GM18511 (cell line): ENCODE results near the gene CFAP100.

Experiments
- ATAC-seq: cut with Tn5 transposase; IDR thresholded peaks from one replicate; pipeline ENCODE4 v1.9.1; 2021; ENCODE audit warnings: mild to moderate bottlenecking, moderate library complexity; ENCODE audit not compliant: unreplicated experiment

CFAP100 gene

DNA sequence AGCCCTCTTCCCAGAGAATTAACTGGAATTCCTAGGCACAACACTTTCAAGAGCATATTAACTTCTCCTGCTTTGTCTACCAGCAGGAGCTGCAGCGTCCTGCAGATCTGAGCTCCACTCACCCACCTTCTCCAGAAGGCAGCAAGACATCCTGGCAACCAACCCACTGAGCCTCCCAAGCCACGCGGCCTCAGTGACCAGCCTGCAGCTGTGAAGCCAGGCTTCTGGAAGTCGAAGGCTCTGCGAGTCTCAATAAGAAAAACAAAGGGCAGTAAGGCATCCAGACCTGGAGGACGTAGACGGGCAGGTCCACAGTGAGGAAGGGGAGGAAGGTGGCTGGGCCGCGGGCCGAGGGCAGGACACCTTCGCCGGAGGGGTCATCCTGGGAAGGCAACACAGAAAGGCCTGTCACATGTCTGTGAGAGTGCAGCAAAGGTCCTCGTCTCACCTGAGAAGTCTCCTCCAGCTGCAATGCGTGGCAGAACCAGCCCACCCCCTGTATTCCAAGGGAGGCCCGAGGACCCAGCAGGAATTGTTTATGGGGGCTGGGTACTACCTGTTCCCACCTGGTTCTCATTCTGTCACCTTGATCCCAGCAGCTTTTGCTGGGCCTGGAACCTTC is 44.7 kb downstream of the CFAP100 start:
- no peak for ATAC-seq

DNA sequence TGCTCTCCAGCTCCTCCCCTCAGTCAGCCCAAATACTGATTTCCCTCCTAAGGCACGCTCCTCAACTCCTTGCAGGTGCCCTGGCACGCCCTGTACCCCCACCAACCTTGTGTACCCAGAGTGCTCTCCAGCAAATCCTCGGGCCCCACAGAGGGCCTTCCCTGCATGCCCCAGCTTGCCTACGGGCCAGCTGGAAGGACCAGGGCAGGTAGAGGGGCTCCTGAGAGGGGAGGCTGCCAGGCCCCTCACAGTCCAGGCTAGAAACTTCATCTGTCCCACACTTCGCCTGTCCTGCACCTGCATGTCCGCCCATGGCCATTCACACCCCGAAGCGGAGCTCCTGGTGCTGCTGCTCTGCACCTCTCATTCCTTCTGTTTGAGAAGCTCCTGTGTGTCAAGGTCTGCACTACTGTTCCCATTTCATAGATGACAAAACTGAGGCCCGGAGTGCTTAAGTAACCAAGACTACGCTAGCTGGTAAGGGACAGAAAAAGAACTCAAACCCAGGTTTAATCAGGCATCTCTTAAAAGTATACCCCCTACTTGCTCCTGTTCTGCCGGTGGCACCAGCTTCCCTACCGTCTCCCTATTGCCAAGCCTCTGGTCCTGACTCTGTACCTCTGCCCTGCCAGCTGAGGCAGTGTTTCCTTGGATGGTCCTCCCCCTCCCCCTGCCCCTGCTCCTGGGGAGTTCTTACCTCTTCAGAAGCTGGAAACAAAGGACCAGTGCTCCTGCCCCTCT is 45.4 kb downstream of the CFAP100 start:
- no peak for ATAC-seq

DNA sequence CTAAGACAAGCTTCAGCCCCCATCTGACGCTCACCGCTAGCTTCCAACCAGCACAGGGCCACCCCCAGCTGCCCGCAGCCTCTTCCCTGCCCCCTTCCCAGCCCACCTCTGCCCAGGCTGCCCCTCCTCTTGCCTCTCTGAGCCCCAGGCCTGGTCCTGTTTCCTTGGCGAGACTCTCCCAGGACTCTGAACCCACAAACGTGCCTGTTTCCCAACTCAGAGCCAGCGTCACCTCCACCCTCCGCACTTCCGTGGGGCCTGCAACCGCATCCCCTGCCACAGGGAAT is 45.9 kb downstream of the CFAP100 start:
- ATAC-seq, result no peak

DNA sequence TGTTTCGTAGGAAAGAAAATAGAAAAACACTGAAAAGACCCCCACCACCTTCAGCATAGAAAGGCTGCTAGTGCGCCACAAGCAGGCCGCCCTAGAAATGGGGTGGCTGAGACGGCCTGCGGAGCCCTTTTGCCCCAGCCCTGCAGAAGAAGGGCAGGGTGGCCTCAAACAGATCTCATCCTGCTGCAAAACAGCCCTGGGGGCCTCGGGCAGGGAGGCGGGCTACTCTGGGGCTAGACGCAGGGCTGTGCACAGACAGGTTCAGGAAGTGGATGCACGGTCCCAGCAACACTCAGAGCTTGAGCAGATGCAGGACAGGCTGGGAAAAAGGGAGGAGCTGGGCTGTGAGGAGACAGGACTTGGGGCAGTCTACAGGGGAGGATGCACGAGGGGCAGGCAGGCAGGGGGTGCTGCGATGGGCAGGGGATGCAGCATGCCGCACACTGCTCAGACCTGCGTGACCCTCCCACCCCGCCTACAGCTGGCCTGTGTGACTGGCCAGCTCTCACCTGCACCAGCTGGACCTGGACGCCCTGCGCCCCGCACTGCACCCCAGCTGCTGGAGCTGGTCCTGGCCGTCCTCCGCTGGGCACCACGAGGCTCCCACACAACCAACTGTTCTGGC is 46.7 kb downstream of the CFAP100 start:
- ATAC-seq, result no peak

DNA sequence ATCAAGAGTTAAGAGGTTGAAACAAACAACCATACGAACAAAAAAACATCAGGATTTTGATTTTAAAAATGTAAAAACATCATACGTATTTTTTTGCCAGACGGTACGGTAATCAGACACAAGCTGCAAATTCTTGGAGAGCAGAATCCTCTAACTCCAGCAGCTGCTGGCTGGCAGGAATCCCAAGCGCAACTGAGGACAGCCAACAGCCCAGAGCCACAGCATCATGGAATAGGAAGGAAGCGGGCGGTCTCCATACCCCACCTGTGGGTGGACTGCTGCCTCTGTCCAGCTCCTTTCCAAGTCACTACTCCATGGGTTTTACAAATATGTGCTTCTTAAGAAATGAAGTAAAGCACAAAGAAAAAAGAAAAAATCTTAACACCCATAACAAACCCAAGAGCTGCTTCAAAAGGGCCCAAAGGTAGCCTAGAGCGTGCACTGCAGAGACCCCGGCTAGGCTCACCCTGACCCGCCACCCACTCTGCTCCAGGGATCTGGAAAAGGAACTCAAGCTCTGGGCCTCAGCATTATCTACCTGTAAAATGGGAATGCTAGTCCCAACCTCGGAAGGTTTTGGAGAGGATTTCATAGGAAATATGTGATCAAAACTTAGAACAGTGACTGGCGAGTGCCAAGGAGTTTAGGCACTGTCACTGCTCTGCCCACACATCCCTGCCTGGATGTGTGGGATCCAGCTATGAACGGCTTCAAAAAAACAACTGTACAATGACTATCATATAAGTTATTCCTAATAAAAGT is 47.6 kb downstream of the CFAP100 start:
- no peak for ATAC-seq

DNA sequence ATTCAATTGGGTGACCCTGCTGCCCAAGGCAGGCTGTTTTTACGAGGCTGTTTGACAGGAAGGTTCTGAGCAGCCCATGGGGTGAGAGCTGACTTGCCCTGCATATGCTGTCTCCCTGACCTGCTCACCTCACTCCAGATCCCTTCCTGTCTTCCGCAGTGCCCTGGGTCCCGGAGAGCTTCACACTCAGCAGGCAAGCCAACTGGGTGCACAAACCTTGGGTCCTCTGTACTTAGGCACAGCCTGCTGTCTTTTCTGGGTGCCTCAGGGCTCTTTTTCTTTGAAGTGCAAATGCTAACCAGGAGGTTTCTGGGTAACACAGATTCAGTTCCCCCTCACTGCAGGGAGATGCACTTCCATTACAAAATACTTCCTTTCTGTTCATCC is 48.1 kb downstream of the CFAP100 start:
- no peak for ATAC-seq

DNA sequence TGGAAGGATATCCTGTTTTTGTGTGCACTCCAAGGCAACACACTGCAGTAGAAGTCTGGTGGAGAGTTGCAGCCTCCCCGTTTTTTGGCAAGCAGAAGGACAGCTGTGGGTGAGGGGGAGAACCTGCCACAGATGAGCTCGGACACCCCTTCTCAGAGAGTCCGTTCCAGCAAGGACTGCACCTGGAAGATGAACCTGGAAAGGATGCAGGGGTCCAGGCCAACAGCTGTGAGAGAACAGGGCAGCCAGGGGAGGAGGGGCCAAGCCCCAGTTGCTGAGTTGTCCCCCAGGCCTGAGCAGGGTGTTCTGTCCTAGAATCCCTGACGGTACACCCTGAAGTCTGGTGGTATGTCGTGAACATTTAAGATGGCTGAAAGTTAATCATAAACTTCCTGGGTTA is 50.8 kb downstream of the CFAP100 start:
- ATAC-seq, result no peak

DNA sequence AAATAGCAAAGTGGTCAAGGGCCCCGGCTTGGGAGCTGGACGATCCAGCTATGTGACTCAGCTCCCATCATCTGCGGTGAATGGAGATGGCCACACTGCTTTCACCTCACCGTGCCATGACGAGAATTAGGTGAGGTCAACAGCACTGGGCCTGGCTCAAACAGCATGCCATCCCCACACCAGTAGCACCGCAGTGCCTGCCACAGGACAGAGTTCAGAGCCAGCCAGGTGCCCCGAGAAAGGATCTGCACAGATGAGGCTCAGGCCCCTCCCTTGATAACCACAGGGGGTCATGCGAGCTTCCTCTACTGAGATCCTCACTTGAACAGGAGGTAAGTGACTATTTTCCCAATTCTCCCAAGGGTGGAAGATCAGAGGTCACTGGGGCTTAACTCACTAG is 51.6 kb downstream of the CFAP100 start:
- no peak for ATAC-seq

DNA sequence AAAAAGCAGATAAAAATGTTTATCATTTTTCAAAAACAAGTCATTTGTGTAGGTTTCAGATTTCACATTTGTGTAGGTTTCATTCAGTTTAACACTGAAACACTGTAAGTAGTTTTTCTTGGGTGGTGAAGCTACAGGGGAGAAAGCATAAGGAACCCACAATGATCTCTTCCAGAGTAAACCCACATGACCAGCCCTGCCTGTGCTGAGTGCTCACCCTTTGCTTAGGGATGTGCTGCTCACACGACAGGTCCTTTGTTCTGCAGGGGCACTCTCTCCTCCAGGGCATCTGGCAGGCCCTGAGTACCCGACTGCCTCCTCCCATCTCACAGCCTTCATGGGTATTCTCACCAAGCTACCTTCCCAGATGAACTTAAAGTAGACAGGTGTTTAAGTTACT is 52.1 kb downstream of the CFAP100 start:
- no peak for ATAC-seq

DNA sequence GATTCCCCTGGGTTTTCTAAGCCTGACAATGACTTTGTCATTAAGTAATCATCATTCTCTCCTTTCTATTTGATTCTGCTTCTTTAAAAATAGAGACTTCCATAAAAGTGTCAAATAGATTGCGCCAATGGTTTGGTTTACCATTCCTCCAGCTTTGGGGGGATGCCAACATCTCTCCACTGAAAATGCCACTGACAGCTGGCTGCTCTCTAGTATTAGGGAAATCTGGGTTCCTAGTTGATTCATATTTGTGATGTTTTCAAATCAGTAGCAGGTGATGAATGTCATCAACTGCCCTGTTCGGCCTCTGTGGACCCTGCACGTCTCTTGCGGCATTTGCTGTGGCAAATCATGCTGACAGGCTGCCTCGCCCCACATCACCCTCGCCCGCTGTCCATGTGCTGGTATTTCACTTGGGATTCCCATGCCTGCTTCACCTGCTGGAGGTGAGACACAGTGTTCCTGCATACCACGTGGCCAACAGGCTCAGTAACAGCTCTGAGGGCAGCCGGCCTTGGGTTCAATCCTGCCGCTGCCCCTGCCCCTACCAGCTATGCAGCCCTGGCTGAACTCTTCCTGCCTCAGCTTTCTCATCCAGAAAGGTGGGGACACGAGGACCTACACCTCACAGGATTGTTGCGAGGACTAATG is 52.9 kb downstream of the CFAP100 start:
- ATAC-seq, result no peak

DNA sequence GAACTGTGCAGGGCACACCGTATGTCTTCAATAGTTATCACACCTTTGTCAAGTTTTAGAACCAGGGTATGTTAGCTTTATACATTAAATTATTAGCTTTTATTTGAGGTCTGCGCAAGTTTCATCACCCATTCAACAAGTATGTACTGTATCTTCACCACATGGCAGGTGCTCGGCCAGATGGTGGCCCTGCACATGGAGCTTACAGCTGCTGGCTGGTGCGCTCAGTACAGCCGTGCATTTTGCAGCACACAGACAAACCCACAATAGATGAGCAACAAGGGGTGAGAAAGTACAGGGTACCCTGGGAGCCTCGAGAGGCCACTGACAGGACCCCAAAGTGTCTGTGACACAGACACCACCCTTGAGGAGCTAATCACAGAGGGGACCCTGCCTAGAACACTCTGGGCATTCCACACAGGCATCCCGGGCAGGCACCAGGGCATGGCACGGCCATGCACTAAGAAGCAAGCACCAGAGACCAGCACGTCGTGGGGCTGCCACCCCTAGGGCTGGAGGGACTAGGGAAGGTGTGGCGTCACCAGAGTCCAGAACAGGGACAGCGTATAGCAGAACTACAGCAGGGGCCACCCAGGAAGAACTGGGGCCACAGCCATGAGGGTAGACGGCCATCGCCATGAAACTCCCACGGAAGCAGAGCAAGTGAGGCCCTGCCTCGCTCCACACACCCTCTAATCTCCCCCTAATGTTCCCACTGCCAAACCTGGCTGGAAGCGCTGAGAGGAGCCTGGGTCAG is 53.6 kb downstream of the CFAP100 start:
- no peak for ATAC-seq

DNA sequence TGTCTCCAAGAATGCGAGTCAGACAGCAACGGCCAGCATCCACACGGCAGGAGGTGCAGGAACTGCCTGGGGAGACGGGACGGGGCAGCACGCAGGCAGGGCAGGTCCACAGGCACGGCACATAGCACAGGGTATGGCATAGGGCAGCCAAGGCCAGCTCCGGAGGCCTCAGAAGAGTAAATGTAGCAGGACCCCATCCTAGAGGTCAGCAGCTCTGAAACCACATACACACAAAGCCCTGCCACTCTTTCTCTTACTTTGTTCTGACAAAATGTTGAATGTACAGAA is 54.1 kb downstream of the CFAP100 start:
- no peak for ATAC-seq

DNA sequence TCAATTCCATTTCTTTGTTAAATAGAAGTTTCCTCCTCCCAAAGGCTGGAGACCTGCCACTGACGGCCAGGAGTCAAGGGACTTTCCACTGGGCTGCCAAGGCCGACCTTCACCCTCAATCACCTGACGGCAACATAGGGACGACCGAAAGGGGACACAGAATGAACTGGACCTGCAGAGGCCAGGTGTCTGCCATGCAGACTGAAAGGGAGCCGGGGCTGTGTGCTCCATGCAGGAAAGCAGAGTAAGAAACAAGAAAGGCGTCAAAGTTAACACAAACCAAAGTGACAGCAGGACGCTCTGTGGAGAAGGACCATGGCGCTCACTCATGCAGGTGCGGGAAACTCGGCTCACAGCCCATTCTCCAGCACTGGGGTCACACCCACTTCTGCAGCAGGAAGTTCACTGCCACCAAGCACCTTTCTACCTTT is 54.9 kb downstream of the CFAP100 start:
- no peak for ATAC-seq

DNA sequence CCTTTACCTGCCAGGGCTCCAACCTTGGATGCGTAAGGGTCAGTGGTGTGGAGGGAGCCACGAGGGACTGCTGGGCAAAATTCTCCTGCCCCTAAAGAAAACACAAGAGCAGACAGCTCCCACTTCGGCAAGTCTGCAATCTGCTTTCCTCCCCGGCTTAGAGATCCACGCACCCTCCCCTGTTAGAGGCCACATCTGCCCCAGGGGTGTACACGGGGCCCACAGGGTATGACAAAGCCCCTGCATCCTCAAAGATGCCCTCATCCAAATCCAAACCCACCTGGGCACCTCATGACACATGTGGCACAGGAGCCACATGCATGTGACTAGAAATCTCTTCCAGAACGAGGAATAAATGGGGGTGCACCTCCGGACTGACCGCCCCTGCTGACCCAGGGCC is 55.5 kb downstream of the CFAP100 start:
- ATAC-seq, result no peak

DNA sequence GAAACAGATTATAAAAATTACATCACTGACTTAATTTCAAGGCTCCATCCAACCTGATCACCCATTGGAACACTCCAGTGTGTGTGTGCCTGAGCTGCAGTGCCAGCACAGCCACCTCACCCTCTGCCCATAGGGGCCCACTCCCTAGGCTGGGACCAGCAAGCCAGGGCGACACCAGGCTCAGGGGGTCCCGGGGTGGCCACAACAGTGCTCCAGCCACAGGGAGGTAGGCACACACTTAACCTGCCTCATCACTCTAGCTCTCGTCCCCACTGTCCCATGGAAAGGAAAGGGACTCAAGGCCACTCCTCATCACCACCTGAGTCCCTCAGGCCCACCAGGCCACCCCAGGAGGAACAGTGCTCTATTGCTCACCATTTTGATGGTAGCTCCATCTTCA is 56.0 kb downstream of the CFAP100 start:
- no peak for ATAC-seq

DNA sequence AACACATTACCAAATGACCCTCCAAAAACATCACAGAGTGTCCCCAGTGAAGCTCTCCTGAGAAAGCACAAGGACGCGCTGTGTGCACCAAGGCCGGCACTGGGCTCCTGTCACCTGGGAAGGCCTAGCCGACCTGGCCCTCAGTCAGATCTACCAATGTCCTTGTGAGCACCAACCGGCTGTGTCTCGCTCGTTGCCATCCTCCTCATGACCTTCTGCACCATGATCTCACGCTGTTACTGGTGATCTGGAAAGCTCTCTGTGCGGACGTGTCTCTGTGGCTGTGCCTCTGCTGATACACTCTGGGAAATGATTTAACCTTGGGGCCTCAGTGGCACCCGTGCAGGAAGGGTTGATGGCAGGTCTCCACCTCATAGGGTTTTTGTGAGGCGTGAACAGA is 56.8 kb downstream of the CFAP100 start:
- ATAC-seq, result no peak

DNA sequence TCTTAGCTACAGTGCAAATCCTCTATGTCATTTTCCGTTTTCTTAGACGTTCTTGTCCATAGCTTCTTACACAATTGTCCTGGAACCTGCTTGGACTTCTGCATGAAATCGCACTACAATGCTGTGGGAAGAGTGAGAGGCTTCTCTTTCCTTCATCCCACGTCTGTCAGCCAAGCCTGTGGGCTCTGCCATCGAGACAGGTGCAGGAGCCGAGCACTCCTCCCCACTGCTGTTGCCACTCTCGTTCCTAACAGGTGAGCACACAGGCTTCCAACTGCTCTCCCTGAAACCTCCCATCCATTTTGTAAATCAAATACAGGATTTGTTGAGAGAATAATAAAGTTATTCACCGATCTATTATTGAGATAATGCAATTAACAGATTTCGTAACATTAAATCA is 57.5 kb downstream of the CFAP100 start:
- ATAC-seq, result no peak

DNA sequence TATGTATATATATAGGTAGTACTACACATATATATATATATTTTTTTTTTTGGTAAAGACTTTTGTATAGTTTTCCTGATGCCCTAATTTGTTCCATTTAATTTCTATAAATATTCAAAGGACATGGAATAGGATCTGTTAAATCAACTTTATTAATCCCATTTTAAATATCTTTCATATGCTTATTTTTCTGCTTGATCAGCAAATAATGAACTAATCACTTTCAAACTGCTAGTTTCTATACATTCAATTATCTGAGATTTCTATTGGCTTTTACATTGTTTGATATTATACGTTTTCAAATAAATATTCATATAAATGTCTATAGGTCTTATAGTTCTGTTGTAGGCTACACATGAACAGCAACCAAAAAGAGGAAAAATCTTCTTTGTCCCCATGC is 59.3 kb downstream of the CFAP100 start:
- ATAC-seq, result no peak

DNA sequence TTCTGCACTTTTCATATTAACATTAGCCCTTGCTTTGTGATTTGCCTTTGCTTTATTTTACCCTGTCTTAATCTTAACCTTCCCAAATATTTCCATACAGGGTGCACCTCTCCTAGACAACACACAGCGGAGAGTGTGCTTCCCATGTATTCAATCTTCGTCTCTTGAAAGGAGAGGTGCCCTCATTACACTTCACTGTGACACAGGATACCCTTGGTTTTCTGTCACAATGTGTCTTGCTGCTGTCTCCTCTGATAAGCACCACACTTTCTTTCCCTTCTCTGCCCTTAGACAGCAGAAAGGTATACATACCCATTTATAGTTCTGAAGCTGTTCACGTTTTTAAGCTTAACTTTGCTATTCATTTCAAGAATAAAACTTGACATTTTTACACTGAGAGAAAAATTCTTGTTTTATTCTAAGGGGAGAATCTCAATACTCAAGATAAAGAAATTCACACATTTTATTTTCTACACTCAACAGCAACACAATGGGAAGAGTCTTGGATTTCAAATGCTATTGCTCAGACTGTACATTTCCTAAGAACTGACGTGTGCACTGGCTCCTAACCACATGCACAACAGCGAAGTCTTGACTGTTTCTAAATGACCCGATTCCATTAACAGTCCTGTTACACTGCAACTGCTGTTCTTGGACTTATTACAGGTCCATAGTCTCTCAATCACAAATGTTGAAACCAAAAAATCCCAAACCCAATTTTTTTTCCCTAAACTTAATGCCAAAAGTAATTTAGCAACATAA is 59.9 kb downstream of the CFAP100 start:
- no peak for ATAC-seq

DNA sequence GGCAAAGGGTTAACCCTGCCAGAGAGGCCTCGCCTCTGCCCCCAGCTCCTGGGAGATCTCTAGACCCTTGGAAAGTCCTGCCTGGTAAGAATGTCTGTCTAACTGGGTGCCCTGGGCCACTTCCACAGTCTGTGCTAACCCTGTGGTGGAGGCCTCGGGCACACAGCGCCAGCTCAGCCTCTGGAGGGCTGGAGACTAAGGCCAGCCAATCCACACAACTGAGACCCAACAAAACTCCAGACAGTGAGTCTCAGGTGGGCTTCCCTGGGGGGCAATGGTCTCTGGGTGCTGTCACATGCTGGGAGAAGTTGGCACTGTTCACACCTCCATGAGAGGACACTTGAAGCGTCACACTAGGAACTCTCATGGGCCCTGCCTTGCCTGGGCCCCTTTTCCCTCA is 61.5 kb downstream of the CFAP100 start:
- ATAC-seq, result no peak
